Measurements from ENCODE around the gene CCT3.
A peak's percentile ranks its signal among the peaks of the same experiment; 100 is the strongest.
"Not testable (repeated sequence)": the region's sequence is repeated elsewhere in the genome, so short reads cannot be mapped to it uniquely, and the experiment has no call there.

The CCT3 gene

DNA sequence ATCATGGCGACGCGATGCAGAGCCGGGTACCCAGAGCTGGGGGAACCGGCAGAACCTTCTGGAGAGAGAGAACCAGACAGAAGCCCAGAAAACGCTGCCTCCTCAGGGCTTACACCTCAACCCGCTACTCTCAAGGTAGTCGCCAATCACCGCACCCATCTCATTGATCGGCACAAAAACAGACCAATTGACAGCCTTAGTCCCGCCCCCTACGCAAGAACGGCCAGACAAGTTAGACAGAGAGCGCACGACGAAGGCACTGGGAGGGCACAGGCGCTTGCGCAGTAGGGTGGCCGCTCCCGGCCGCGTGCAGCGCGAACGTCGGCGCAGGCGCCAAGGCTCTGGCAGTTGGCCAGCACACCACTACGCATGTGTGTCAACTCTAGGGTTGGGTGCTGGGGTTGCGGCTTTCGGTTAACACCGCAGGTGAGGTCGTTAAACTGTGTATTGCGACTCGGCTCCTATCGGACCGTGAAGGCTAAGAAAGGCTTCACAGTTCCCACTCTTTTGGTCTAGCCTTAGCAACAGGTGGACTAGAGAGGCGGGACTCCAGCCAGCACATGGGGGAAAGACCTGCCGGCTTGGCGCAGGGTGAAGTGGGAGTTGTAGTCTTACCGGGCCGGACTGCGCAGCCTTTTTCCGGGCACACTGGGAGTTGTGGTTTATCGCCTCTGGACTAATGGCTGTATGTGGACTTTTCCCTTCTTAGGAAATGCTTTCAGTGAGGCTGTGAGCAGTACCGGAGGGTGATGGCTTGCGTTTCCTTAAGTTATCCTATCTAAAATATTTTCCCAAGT lies at the start of gene CCT3, which contains the start of gene TSACC:
Gene CCT3 (minus strand): TSS at position 113 of the 797 bp plus-strand sequence. CDS start 108 bp downstream, at position 5.
Gene TSACC (plus strand): TSS at position 347 of the 797 bp plus-strand sequence. CDS start 1,232 bp downstream, outside the sequence.
- peak; percentile 99 for DNase-seq

DNA sequence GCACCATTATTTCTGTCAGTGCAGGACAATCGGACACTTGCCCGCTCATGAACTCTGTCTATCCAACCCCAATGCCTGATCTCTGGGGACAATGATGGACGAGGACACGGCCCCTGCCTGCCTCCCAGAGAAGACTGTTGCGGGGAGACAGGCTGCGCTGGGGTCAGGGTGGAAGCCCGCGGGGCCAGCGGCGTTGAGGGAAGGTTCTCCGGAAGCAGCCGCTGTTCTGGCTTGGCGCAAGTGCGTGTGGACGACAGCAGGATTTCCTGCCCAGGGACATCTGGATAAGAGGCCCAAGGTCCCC lies 49.7 kb upstream of the CCT3 start:
- DNase-seq, result no peak

DNA sequence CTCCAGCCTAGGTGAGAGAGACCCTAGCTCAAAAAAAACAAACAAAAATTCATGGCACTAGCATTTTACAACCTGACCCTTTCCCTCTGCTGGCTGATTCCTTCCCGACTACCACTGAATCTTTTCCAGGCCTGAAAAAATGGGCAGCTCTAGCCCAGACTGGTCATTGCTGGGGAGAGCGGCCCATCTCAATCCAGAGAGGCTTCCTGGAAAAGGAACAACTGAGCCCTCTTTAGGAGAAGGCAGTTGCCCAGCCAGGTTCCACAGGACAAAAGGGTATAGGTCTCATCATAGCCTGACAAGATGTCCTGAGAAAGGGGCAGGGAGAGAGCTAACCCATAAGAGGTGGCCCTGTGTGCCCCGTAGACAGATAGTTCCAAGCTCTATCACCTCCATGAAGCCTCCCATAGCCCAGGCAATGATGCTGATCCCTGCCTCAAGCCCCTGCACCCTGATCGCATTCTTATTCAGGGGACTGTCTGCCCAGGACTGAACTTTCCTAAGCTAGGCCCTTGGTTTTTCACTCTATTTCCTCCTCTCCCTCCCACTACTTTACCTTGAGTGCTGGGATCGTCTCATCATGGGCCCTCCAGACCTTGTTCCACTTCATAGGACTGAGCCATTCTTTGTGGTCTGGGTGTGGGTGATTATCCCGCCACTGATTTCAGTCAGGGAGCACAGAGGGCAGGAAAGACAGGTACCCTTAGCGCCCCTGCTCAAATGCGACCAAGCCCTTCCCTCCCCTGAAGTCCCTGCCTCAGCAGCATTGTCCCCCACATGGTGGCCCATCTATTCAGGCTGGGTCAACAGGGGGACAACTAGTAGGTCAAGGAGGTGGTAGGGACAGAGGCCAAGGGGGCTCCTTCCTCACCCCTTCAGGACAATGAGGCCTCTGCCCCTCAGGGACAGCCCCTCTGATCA lies 49.1 kb upstream of the CCT3 start:
- no peak for DNase-seq

DNA sequence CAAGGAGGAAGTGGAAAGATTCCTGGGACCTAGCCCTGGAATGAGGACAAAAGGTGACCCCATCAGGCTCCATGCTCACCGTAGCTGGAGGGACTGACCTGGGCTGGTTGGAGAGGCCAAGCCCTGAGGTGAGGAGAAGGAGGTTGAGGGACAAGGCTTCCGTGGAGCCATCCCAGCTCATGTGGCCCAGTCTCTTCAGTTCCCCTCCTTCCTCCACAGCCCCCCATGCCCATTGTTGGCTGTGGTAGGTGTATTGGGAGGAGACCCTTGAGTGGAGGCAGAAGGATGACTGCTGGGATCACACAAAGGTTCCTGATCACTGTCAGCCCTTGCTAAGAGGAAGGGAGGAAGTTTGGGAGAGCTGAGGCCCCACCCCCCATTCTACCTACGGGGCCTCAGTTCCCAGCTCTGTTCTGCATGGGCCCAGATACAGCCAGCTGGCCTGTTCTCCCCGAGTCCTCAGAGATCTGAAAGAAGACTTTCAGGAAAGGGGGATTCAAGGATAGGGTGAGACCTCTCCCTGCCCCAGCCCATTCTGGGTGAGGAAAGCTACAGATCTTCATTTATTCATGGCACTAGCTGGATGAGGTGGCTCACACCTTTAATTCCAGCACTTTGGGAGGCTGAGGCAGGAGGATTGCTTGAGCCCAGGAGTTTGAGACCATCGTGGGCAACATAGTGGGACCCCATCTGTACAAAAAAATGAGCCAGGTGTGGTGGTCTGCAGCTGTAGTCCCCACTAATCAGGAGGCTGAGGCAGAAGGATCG lies 48.2 kb upstream of the CCT3 start:
- no peak for DNase-seq

DNA sequence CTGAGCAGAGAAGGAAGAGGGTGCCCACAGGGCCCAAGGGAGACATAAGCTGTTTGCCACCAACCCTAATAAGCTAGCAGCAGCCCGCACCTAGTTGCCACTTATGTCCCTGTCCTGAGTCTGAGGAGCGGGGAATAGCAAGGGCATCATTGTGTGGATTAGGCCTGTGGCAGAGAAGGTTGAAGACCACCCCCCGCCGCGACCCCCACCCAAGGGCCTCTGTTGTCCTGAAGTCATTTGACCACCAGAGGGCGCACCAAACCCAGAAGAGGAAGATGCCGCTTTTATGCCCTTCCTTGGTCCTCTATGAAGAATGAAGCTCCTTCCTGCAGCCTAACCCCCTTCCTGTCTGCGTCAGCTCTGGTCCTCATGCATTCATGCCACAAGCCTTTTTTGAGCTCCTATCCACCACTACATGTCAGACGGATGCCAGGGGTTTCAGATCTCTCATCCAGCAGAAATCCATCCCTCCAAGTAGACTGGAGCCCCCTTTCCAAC lies 47.5 kb upstream of the CCT3 start:
- DNase-seq, result peak; percentile 70

DNA sequence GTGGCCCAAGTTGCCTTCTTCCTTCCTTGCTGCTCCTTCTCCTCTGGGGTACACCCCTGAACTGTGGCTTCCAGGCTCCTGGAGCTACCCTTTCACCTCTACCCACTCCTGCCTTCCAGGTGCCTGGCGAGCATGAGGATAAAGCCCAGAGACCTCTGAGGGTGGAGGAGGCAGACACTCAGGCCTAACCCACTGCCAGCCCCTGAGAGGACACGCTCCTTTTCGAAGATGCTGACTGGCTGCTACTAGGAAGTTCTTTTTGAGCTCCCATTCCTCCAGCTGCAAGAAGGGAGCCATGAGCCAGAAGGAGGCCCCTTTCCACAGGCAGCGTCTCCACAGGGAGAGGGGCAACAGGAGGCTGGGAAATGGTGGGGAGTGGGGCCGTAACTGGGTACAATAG lies 46.6 kb upstream of the CCT3 start:
- no peak for DNase-seq

DNA sequence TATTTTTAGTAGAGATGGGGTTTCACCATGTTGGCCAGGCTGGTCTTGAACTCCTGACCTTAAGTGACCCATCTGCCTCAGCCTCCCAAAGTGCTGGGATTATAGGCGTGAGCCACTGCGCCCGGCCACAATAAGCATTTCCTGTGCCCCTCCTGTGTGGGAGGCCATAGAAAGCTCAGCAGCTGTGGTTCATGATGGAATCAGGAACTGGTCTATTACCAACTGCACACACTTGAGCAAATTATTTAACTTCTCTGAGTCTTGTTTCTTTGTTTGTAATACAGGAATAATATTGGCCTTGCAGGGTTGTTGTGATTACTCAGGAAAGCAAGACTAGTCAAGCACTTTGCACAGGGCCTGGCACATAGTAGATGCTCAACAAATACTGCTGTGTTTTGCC lies 45.9 kb upstream of the CCT3 start:
- DNase-seq, result no peak

DNA sequence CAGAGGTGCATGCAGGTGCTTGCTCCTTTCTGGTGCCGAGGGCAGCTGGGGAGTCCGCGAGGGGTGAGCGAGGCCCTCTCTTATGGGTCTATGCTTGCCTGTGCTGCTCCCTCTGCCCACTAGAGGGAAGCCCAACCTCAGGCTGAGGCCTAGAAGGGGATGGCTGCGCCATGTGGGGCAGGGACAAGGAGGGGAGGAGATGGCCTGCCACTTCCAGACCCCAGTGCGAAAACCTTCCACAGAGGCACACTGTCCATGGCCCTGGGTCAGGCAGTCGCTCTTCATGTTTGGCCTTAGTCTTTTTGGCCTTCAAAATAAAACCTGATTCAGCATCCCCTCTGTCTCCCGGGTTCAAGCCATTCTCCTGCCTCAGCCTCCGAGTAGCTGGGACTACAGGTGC lies 44.9 kb upstream of the CCT3 start:
- DNase-seq, result peak; percentile 57

DNA sequence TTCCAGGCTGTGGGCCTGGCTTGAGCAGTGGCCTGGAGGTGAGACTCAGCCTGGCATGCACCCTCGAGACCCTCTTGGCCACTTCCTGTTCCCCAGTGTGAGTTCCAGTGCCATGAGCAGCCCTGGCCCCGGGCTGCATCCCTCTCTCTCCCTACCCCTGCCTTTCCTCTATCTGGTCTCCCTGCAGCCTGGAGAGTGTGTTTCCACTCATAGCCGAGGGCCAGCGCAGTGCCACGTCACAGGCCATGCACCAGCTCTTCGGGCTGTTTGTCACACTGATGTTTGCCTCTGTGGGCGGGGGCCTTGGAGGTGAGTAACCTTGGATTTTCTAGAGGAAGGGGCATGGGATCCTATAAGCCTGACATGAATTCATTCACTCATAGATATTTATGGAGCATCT lies 44.5 kb upstream of the CCT3 start:
- no peak for DNase-seq

DNA sequence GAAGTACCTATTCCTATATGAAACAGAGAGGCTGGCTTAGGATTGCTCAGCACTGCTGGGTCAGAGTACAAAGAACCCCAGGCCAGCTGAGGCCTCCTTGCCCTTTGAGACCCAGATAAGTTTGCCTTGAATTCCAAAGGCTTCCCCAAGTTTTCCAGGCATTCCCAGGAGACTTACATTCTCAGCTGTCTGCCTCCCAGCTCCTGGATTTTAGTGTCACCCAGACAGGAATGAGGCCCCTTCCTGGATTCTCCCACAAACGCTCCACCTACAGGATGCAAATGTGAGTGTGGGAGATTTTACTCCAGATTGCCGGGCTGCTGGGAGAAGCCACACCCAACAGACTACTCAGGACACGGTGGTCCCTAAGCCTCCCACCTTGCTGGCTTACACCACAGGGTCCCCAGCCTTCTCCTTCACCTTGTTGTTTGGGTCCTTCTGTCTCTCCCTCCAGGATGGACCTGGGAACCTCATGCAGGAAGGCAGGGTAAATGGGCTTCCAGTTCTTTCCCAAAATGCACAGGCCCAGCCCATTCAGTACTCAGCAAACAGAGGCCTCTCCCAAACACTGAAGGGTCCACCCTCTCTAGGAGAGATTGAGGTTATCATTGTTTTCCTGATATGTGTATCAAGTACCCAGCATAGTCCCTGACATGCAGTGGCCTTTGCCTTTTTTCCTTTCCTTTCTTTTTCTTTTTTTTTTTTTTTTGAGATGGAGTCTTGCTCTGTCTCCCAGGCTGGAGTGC lies 41.5 kb upstream of the CCT3 start:
- no peak for DNase-seq

DNA sequence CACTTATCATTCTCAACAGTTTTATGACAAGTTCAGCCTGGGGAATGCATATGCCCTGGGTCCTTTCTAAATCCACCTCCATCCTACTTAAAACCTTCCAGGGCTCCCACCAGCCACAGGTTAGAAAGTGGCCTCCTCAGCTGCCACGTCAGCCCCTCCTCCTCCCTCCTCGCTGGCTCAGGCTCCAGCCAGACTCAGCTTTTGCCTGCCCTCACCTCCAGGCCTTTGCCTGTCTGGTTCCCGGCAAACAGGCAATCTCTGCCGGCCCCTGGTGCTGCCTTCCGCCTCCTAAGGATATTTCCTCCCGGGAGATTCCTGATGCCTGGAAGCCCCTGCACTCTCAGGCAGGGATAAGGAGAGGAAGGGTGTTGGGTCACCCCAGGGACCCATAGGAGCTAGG lies 40.5 kb upstream of the CCT3 start:
- DNase-seq, result no peak

DNA sequence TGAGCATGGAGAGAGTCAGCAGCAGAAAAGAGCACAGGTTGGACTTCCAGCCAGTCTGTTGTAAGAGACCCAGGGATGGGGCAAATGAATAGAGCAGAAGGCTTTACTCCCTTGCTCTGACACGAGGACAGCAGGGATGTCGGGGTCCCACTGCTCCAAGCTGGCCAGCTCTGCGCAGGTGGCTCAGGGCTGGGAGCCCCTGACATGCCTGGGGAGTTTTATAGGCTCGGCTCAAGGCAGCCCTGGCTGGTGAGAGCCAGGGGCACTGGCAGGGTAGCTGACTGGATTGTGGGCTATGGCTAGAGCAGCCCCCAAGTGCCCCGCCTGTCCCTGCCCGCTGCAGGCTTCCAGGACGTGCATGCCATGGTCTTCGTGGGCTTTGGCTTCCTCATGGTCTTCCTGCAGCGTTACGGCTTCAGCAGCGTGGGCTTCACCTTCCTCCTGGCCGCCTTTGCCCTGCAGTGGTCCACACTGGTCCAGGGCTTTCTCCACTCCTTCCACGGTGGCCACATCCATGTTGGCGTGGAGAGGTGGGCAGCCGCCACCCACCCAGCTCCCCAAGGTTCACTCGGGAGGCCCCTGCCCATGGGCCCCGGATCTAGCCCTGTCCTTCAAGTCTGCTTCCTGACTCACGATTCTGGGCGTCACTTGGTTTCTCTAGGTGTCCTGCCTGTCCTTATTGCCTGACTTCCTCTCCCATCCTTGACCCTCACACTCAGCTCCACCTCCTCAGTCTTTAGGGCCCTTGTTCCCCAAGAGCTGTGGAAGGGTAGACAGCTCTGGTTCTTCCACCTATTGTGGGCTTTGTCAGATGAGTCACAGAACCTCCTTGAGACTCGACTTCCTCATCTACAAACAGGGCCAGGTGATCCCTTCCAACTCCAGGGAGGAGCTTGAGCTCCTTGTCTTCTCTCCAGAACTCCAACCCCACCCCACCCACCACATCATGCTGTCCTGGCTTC lies 39.1 kb upstream of the CCT3 start:
- no peak for DNase-seq

DNA sequence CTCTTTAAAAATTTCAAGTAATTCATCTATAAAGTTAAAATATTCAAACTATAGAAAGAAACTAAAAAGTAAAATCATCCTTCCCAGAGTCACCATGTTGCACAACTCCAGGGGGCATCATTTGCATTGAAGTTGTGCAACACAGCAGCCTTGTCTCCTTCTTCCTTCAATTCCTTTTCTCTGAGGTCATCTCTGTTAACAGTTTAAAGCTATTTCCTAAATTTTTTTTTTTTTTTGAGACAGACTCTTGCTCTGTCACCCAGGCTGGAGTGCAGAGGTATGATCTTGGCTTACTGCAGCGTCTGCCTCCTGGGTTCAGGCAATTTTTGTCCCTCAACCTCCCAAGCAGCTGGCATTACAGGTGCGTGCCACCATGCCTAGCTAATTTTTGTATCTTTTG lies 38.1 kb upstream of the CCT3 start:
- no peak for DNase-seq

DNA sequence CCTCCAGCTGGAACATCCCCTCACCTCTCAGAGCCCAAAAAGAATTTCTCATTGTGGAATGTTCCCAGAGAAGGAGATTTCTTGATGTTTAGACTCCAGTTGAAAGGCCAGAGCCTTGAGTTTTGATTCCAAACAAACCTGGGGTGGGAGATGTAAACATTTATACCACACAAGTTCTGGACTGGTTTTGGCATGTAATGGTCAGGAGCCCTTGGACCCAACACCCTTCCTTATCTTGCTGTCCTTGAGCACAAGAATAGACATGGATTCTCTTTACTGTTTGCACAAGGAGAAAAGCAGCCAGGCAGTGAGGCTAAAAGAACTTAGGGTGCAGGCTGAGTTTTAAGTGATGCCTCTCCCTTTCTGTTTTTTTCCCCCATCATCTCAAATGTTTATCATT lies 35.5 kb upstream of the CCT3 start:
- DNase-seq, result no peak

DNA sequence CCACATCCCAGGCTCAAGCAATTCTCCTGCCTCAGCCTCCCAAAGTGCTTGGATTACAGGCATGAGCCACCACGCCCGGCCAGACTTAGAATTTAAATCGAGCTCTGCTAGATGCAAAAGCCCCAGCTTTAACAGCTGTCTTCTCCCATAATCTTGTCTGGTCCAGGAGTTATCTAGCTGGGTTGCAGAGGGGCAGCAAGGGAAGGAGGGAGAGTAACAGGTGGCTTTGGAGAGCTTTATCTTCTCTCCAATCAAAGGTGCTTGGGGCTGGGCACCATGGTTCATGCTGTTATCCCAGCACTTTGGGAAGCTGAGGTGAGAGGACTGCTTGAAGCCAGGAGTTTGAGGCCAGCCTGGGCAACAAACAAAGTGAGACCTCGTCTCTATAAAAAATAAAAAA lies 34.8 kb upstream of the CCT3 start:
- no peak for DNase-seq

DNA sequence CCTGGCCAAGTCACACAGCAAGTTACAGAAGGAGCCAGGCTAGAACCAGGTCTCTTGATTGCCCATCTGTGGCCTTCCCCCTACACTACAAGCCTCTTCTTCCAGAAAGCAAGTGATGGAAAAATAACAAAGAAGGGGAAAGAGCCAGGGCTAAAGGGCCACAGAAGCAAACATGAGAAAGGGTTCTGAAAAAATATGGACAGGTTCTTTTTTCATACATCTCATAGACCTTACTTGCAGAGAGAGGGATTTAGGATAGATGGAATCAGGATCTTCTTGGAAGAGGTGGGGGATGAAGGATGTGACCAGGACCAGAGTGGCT lies 34.1 kb upstream of the CCT3 start:
- no peak for DNase-seq

DNA sequence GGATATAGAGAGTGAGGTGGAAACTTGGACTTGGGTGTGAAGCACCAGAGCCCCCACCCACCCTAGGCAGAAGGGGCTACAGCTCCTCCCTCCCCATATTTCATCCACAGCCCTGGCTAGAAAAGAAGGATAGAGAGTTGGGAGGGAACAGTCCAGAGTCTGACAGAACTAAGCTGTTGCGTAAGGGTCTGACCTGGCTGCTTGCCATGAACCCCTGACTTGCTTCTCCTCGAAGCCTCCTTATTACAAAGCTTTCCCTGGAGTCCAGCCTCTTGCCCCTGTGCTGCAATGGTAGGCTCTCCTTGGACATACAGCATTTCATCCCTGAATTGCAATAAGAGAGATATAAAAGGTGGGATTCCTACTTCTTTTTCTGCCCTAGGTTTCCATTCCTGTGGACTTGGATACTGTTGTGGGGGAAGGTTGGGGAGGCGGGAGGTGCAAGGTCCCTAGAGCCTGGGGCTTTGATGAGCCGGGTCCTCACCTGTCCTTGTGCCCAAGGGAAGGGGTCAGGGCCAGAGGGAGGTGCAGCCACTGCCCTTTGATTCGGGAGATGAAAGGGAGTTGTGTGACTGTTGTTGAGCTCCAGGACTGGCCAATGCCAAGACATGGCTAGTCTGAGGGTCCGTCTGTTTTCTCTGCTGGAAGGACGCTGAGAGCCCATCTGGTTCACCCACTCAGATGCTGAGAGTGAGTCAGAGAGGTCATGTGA lies 33.6 kb upstream of the CCT3 start:
- DNase-seq, result no peak

DNA sequence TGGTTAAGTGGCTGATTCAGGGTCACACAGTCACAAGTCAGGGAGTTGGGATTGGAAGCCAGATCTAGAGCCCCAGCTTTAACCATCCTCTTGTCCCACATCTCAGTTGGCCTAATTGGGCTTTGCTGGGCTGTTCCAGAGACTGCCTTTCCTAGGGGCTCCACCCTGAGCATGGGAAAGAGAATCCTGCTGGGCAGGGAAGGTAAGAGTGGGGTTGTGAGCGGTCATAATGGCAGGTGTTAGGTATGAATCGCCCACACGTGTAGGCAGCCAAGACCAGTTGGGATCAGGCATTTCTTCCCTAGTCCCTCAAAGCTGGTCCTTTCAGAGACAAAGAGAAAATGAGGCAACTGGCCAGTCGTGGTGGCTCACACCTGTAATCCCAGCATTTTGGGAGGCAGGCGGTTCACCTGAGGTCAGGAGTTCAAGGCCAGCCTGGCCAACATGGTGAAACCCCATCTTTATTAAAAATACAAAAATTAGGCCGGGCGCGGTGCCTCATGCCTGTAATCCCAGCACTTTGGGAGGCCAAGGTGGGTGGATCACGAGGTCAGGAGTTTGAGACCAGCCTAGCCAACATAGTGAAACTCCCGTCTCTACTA lies 31.7 kb upstream of the CCT3 start:
- not testable (repeated sequence) for DNase-seq

DNA sequence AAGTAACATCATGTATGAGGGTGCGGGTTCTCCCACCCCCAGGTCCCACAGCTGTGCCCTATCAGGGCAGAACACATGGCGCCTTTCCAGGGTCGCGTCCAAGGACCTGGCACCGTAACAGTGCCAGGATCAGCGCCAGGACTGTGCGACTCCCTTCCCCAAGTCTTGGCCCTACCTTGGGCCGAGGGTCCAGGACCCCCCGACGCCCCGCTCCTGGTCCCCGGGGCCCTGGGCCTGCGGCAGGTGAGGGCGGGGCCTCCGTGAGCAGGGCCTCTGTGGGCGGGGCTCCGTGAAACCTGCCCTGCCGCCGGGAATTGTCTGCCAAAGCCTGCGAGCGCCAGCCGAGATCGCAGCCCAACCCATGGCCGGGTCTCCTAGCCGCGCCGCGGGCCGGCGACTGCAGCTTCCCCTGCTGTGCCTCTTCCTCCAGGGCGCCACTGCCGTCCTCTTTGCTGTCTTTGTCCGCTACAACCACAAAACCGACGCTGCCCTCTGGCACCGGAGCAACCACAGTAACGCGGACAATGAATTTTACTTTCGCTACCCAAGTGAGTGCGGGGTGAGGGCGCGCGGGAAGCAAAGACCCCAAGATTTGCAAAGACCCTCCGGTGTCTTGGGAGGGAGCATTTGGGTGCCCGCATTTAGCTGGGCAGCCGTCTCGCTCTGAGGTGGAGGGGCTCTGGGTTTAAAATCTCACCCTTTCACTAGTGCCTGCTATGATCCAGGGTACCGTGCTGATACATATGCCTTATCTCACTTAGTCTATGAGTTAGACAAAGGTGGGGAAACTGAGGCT lies 31.0 kb upstream of the CCT3 start, which contains the start of gene RHBG:
Gene RHBG (plus strand): TSS at position 323 of the 796 bp plus-strand sequence. CDS start 39 bp downstream, at position 362.
- no peak for DNase-seq

Data from NCI-H1105 treated with DMSO at 0.1 percent for 48 hours (cell line).